Cardiac fibroblast (primary cell): ENCODE measurements around the gene FSTL1.

ENCODE experiments used
- DNase-seq, 2 donors: peaks; one replicate each; pipeline versions ENCODE4 v3.0.0 to v3.0.0-alpha.2; 2010; ENCODE audit warnings: low read depth in 2 of 2
- H3K4me3 ChIP-seq, 2 donors: replicated peaks in 1 of 2; 1 replicate in 1 of 2; 2 replicates in 1 of 2; pipeline ENCODE4 v1.5.1; 2011; ENCODE audit warnings: low read depth in 2 of 2, low read length in 2 of 2, mild to moderate bottlenecking in 2 of 2, moderate library complexity in 1 of 2
- CTCF ChIP-seq: IDR thresholded peaks from one replicate; pipeline ENCODE4 v1.5.1; 2011; ENCODE audit warnings: low read depth, mild to moderate bottlenecking, low read length, inconsistent platforms

FSTL1 gene

DNA sequence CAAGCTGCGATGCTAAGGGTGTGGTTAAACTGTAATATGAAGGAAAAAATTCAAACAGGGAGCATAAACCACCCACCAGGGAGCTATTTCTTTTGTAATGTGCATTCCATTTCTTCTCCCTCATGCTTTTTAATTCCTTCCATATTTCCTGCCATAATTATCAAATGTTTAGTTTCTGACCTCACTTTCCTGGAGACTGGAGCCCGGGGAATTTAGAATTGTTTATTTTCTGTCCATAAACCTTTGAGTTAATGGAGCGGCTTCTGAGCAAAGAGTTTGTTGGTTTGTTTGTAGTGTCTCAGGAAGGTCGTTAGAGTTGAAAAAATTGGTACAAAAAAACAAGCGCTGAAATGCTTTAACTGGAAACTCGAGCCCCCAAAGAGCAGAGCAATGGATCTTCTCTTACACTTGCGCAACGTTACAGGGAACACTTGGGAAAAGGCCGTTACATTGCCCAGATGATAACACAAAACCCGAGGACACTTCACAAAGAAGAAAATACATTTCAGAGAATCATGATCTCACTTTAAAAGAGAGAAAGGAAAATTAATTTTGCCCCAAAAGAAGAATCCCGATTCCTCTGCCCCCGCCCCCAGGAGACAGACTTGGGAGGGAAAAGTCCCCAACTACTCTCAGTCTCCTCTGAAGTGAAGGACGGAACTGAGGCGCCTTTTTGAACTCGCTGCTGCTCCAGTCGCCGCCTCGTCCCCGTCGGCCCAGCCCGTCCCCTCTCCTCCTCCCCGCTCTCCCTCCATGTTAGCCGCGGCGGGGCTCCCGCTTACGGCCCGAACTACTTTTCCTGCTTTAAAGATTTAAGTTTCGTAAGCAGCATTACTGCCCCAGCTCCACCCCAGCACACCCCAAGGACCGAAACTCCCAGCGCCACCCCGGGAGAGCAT lies 842 bp downstream of the FSTL1 start:
- peak; percentile 68 to 89 for DNase-seq
- TF ChIP-seq CTCF: no peak
- peak overlapping the region; percentile 79 to 84 for H3K4me3 ChIP-seq

DNA sequence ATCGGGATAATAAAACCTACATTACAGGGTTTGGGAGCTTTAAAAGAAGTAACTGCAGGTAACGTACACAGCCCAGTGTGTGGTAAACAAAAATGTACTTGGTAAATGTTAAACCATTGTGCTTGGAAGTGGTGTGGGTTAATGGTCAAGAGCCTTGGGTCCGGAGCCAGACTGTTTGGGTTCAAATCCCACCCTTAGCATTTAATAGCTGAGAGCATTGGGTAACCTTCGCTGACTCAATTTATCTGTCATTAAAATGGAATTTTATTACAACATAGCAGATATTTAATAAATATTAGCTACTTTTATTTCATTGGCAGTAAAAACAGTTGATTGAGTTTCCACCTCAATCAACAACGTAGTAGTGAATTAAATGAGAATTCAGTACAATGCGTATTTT lies 1.5 kb downstream of the FSTL1 start:
- peak; percentile 37 to 87 for DNase-seq
- peak overlapping the region; percentile 79 to 84 for H3K4me3 ChIP-seq
- no peak for TF ChIP-seq CTCF

GRCh38 chr3:120448756-120449155 lies 2.0 kb downstream of the FSTL1 start:
- peak; percentile 77 to 79 for DNase-seq
- no peak for TF ChIP-seq CTCF
- H3K4me3 ChIP-seq: peak overlapping the region; percentile 79 to 84

DNA sequence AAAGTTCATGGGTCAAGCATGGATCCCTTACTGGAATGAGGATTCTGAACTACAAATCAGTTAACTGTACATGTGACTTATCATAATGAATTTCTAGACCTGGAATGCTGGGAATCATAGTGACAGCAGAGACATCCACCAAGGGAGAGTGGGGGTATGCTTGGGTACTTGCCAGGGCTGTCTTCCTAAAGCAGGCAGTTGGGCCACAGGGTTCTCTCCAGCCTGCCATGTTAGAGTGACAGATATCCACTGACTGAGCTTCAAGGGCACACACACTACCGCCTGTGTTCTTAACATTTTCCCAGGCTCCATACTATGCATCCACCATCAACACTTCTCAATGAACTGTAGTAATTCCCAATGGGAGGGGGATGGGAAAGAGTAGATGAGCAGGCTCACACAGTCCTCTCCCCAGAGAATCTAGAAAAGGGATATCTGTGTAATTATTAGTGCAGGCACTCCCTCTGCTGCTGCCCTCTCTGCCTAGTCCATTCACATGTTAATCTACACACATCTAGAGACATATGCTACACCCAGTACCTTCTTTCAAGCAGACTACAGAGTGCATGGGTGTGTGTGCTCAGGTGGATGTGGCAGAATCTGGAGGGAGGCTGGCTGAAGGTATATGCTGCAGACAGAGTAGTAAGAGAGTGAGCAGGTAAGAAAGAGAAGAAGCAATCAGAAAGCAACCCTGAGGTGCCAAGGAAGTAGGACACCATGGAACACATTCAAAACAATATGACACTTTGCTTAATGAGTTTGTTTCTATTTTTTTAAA lies 3.7 kb downstream of the FSTL1 start:
- no peak overlapping the region for H3K4me3 ChIP-seq
- no peak for TF ChIP-seq CTCF
- no peak for DNase-seq

GRCh38 chr3:120445654-120446053 lies 5.1 kb downstream of the FSTL1 start:
- DNase-seq: no peak
- no peak for TF ChIP-seq CTCF

DNA sequence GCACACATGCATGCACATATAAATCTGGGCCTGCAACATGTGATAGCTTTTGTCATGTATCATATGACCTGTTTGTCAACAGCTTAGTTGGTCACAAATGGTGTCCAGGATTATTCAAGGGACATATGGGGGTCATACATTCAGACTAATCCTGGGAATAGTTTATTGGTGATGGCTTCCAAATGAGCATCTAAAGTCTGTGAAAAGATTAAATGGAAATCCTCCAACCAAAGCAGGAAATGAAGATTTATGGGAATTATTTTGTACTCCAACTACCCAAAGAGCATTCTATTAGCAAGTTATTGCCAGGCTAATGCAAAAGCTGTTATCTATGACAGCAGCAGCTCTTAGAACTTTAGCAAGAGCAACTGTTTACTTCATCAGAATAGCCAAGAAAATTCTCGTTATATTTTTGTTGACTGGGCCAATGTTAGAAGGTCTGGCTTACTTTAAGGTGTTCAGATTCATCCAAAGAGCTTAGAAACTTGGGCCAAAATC lies 7.1 kb downstream of the FSTL1 start:
- peak in 1 of 2 donors; percentile 4 for DNase-seq
- no peak overlapping the region for H3K4me3 ChIP-seq
- no peak for TF ChIP-seq CTCF

More at GRCh38 chr3:120445654-120446053, 5.1 kb downstream of the FSTL1 start:
- H3K4me3 ChIP-seq: no peak overlapping the region
